Activated CD4-positive, alpha-beta T cell treated with anti-CD3 and anti-CD28 coated beads, Interleukin-2, amount 50 U/mL, for 1 hour (primary cell): ENCODE data around the gene PTPRN2.

Source experiments
- DNase-seq: peaks from one replicate; pipeline ENCODE4 v3.0.0-alpha.2; 2020

Gene PTPRN2

GRCh38 chr7:158329686-158330085 is 257.9 kb downstream of the PTPRN2 start:
- no peak for DNase-seq

- DNase-seq: no peak
Measured at GRCh38 chr7:158329014-158329610, 258.5 kb downstream of the PTPRN2 start.

- DNase-seq: no peak
Measured at GRCh38 chr7:158328376-158329013, 259.1 kb downstream of the PTPRN2 start.

- no peak for DNase-seq
Measured at GRCh38 chr7:158327571-158328180, 259.9 kb downstream of the PTPRN2 start.

GRCh38 chr7:158327012-158327411 is 260.6 kb downstream of the PTPRN2 start:
- no peak for DNase-seq

GRCh38 chr7:158325530-158326381 is 261.9 kb downstream of the PTPRN2 start:
- DNase-seq: no peak

- no peak for DNase-seq
Measured at GRCh38 chr7:158324397-158325360, 262.9 kb downstream of the PTPRN2 start.

GRCh38 chr7:158323741-158324396 is 263.8 kb downstream of the PTPRN2 start:
- no peak for DNase-seq

GRCh38 chr7:158322616-158323530 is 264.8 kb downstream of the PTPRN2 start:
- no peak for DNase-seq

GRCh38 chr7:158321936-158322615 is 265.5 kb downstream of the PTPRN2 start:
- DNase-seq: no peak

GRCh38 chr7:158321056-158321700 is 266.4 kb downstream of the PTPRN2 start:
- no peak for DNase-seq

GRCh38 chr7:158320328-158320727 is 267.3 kb downstream of the PTPRN2 start:
- no peak for DNase-seq

- no peak for DNase-seq
Measured at GRCh38 chr7:158318511-158318913, 269.1 kb downstream of the PTPRN2 start.

- DNase-seq: no peak
Measured at GRCh38 chr7:158317238-158318205, 270.1 kb downstream of the PTPRN2 start.

GRCh38 chr7:158316466-158317031 is 271.1 kb downstream of the PTPRN2 start:
- no peak for DNase-seq

GRCh38 chr7:158315881-158316280 is 271.7 kb downstream of the PTPRN2 start:
- DNase-seq: no peak

GRCh38 chr7:158315326-158315725 is 272.3 kb downstream of the PTPRN2 start:
- DNase-seq: no peak

GRCh38 chr7:158314394-158314793 is 273.2 kb downstream of the PTPRN2 start:
- DNase-seq: no peak
